GM12878 (cell line): ENCODE results near the gene IFI27L1. TPM values are rescaled to one million over a fixed set of nuclear protein-coding genes. Genes with fewer than 3 reads are reported as not detected.
A peak's percentile ranks its signal among the peaks of the same experiment; 100 is the strongest.

Experiments
- ATAC-seq: fragments of 200-7000 bp; cut with Tn5 transposase; 3 replicates; pipeline ENCODE4 v1.9.1; 2020; ENCODE audit warnings: mild to moderate bottlenecking, moderate library complexity
- BruUV-seq: library from RNA; stranded (reverse); fragments of 400-500 nt; replicated peaks from 2 replicates; lab custom pipeline; 2021; lab: Mats Ljungman, UMichigan
- CTCF ChIA-PET: fragments of 300-600 bp; sonication (Branson Sonifier 250); formaldehyde crosslinking; extraction: SDS; loops from one replicate; lab custom pipeline; 2021; ENCODE audit warnings: inconsistent platforms; lab: Yijun Ruan, JAX
- POLR2A ChIA-PET: fragments of 350-600 bp; formaldehyde crosslinking; extraction: SDS; loops from one replicate; lab custom pipeline; 2021; ENCODE audit warnings: inconsistent platforms; lab: Charles Lee
- RAD21 ChIA-PET: fragments of 300-600 bp; sonication (Branson Sonifier 250); formaldehyde crosslinking; loops from one replicate; lab custom pipeline; 2023; ENCODE audit warnings: antibody characterized with exemption; ENCODE audit not compliant: unreplicated experiment; lab: Charles Lee
- SMC1A ChIA-PET: fragments of 300-600 bp; sonication (Branson Sonifier 250); formaldehyde crosslinking; loops from one replicate; lab custom pipeline; 2023; ENCODE audit not compliant: unreplicated experiment, uncharacterized antibody; lab: Charles Lee
- DNase-seq: peaks from one replicate; pipeline ENCODE4 v3.0.0-alpha.2; 2011; ENCODE audit warnings: low read depth, low spot score
- FAIRE-seq: peaks from 3 replicates; lab custom pipeline; 2011; peaks lifted over from hg19 to GRCh38; lab: Jason Lieb, UNC
- H2AFZ ChIP-seq: 2 replicates; pipeline ENCODE4 v1.6.0; 2011; ENCODE audit warnings: low read depth, low read length, control low read depth; ENCODE audit not compliant: control insufficient read depth
- H3K27ac ChIP-seq: 2 replicates; pipeline ENCODE4 v1.5.1; 2011; ENCODE audit warnings: control low read depth; ENCODE audit not compliant: control insufficient read depth, insufficient read depth
- H3K27me3 ChIP-seq, 2 experiments: replicated peaks in 1 of 2; 2 replicates each; pipeline versions ENCODE4 v1.6.0 to v1.6.1; 2011; ENCODE audit warnings: low read length in 1 of 2; ENCODE audit not compliant: control insufficient read depth in 2 of 2, insufficient read depth in 2 of 2
- H3K36me3 ChIP-seq, 2 experiments: 2 replicates each; pipeline ENCODE4 v1.5.1; 2011; ENCODE audit warnings: low read length in 1 of 2; ENCODE audit not compliant: control insufficient read depth in 2 of 2, insufficient read depth in 2 of 2
- H3K4me1 ChIP-seq: 2 replicates; pipeline ENCODE4 v1.6.1; 2011; ENCODE audit warnings: mild to moderate bottlenecking, low read length, moderate library complexity, mixed read lengths; ENCODE audit not compliant: control insufficient read depth, insufficient read depth
- H3K4me2 ChIP-seq: 2 replicates; pipeline ENCODE4 v1.6.0; 2011; ENCODE audit warnings: control low read depth; ENCODE audit not compliant: control insufficient read depth, insufficient read depth
- H3K4me3 ChIP-seq: fragments of 200-600 bp; sonication (generic); 2 replicates; pipeline ENCODE4 v1.5.1; 2016
- H3K79me2 ChIP-seq: 2 replicates; pipeline ENCODE4 v1.6.0; 2011; ENCODE audit warnings: low read length; ENCODE audit not compliant: control insufficient read depth, insufficient read depth
- H3K9ac ChIP-seq: 2 replicates; pipeline ENCODE4 v1.8.0; 2011; ENCODE audit warnings: low read length, control low read depth, mixed read lengths; ENCODE audit not compliant: control insufficient read depth, insufficient read depth
- H3K9me3 ChIP-seq: replicated peaks from 3 replicates; pipeline ENCODE4 v1.5.1; 2011; ENCODE audit warnings: mild to moderate bottlenecking, low read length; ENCODE audit not compliant: control insufficient read depth, insufficient read depth
- H4K20me1 ChIP-seq: 2 replicates; pipeline ENCODE4 v1.6.0; 2011; ENCODE audit not compliant: control insufficient read depth, insufficient read depth
- POLR2AphosphoS5 ChIP-seq: IDR thresholded peaks from 2 replicates; pipeline ENCODE4 v1.6.1; 2011; ENCODE audit warnings: mild to moderate bottlenecking, low read length, inconsistent platforms
- ZNF592 ChIP-seq: fragments of 450-650 bp; IDR thresholded peaks from 2 replicates; pipeline ENCODE4 v1.6.1; 2017; ENCODE audit warnings: mild to moderate bottlenecking, moderate library complexity
- WGBS: methylation state at CpG from one replicate; pipeline ENCODE4 v1.1.6; 2016; ENCODE audit warnings: low lambda C conversion rate; ENCODE audit not compliant: insufficient replicate concordance, insufficient coverage; ENCODE audit errors: missing lambda C conversion rate; 5-methylcytosine and 5-hydroxymethylcytosine counted together
- in situ Hi-C: fragments of 300-500 bp; cut with MboI; formaldehyde crosslinking; loops from 9 replicates; pipeline ENCODE4 v1.14.3; 2018; ENCODE audit warnings: mixed read lengths
- intact Hi-C: fragments of 100-400 bp; cut with micrococcal nuclease; formaldehyde crosslinking; loops from one replicate; pipeline ENCODE4 v1.14.2; 2022; ENCODE audit not compliant: unreplicated experiment
- polyA plus RNA-seq, 11 experiments: library from polyadenylated mRNA; depleted of rRNA in 4 of 11; unstranded in 6 of 11; stranded (reverse) in 5 of 11; fragments of >200 nt; fragmentation: Nextera tagmentation in 4 of 11; fragmentation: Illumina TruSeq in 1 of 11; extraction: Ambion mirVana in 4 of 11; extraction: Trizol in 1 of 11; gene quantifications; 1 replicate in 1 of 11; 2 replicates in 10 of 11; pipeline versions ENCODE4 v1.2.1 to v1.2.3, GENCODE V29; 2011 to 2016; ENCODE audit warnings: inconsistent platforms in 2 of 11, missing spikeins in 2 of 11, low read depth in 1 of 11
- total RNA-seq, 4 experiments: library from RNA; depleted of rRNA in 3 of 4; stranded (reverse); fragments of >200 nt in 3 of 4; fragmentation: Illumina TruSeq in 1 of 4; extraction: Trizol in 1 of 4; gene quantifications; 2 replicates each; pipeline versions ENCODE4 v1.2.1 to v1.2.3, GENCODE V29; 2013 to 2021

The IFI27L1 gene
- total and polyA plus RNA-seq, 10 of the 15 experiments (the other 5 are each of a cell fraction or from before 2014, with no cell fraction given) = 17.4 to 38.8 (median 27.6) TPM

GRCh38 chr14:94051779-94052178, 29.3 kb upstream of the IFI27L1 start:
- SMC1A ChIA-PET = interaction anchor here (1.2 to 2.1 kb wide), 4 partner anchors 16 to 129 kb away, joined by 3 to 5 read pairs (median 4); no protein-coding TSS in a partner anchor

More at GRCh38 chr14:94051779-94052178, 29.3 kb upstream of the IFI27L1 start:
- no TSS peak for BruUV-seq
- WGBS = 98% methylated on average over 3 of the region's 3 CpGs
- ChIA-PET POLR2A (no interaction called here), RAD21 (interaction anchor here (1.2 kb wide), 1 partner anchor 85 kb away, joined by 5 read pairs; no protein-coding TSS in a partner anchor), CTCF (interaction anchor here (1.0 to 4.9 kb wide), 5 partner anchors 16 to 129 kb away, joined by 3 to 35 read pairs (median 7); no protein-coding TSS in a partner anchor)
- H3K4me3 ChIP-seq = no peak overlapping the region
- no peaks in the 10 kb centered on the region for H3K79me2 ChIP-seq
- no peaks in the 10 kb centered on the region for H3K9me3 ChIP-seq
- ATAC-seq (no peak), FAIRE-seq (no peak), DNase-seq (no peak)
- TF ChIP-seq POLR2AphosphoS5 (peak; percentile 30; the same call in 1 of the 2 replicates), ZNF592 (no peak)
- H3K9ac ChIP-seq = no peak overlapping the region
- H4K20me1 ChIP-seq = no peaks in the 10 kb centered on the region
- H3K27ac ChIP-seq = no peak overlapping the region
- no peak overlapping the region for H3K4me2 ChIP-seq
- no peaks in the 10 kb centered on the region for H3K27me3 ChIP-seq
- peaks cover 4% of the 10 kb centered on the region for H3K4me1 ChIP-seq
- no peak overlapping the region for H2AFZ ChIP-seq
- in situ Hi-C loops = no loop called here
- intact Hi-C loops = no loop called here
- peaks cover 49 to 52% of the 10 kb centered on the region in 2 experiments for H3K36me3 ChIP-seq
